ENCODE measurements around the gene EVI5.
"Not testable (repeated sequence)": the region's sequence is repeated elsewhere in the genome, so short reads cannot be mapped to it uniquely, and the experiment has no call there.

Gene EVI5

DNA sequence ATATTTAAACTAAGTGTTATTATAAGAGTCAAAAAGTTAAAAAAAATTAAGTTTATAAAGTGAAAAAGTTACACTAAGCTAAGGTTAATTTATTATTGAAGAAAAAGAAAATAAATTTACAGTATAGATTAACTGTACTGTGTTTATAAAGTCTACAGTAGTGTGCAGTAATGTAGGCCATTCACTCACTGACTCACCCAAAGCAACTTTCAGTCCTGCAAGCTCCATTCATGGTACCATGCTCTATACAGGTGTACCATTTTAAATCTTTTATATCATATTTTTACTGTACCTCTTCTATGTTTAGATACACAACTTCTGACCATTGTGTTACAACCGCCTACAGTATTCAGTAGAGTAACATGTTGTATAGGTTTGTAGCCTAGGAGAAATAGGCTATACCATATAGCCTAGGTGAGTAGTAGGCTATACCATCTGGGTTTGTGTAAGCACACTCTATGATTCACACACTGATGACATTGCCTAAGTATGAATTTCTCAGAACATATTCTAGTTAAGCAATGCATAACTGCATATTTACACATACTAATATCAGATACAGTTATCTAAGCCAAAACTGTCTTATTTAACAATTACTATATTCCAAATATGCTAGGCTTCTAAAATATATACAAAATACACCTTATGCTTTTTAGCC, 217.6 kb downstream of the EVI5 start:
- no peak for DNase-seq

DNA sequence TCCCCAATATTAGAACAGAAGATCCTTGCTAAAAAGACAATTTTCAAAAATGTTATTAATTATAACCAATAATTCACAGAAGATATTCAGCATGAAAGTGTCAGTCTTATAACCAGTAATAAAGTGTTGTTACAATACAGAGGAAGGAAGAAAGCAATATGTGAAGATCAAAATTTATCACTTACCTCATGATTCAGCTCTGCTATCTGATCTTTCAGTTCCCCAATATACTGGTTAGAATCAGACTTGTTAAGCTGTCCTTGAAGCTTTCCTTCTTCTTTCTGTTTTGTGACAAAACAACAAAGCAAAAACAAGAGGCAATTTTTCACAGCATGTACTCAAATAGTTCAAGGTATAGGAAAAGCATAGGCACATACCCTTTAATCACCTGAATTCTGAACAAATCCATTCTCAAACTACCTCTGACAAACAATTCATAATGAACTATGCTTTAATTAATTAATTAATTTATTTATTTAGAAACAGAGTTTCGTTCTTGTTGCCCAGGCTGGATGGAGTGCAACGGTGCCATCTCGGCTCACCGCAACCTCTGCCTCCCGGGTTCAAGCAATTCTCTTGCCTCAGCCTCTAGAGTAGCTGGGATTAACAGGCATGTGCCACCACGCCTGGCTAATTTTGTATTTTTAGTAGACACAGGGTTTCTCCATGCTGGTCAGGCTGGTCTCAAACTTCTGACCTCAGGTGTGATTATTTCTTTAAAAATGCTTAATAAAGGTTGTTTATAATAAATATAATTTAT, 221.3 kb downstream of the EVI5 start:
- DNase-seq = no peak

DNA sequence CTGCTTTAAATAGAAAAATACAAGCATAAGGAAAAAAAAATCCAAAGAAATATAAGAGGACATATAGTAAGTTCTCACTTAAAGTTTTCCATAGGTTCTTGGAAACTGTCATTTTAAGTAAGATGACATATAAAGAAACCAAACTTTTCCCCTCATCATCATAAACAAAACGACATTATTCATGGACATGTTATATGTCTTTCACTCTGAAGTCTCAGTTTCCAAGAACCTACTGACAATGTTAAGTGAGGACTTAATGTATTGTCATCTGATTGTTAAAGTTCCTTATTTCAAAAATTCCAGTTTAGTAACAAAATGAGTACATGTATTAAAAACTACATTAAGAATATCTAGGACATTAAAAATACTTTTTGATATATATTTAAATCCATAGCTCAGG, 228.6 kb downstream of the EVI5 start:
- no peak for DNase-seq

- DNase-seq = no peak
Measured at GRCh38 chr1:92554216-92554615, 230.7 kb downstream of the EVI5 start.

DNA sequence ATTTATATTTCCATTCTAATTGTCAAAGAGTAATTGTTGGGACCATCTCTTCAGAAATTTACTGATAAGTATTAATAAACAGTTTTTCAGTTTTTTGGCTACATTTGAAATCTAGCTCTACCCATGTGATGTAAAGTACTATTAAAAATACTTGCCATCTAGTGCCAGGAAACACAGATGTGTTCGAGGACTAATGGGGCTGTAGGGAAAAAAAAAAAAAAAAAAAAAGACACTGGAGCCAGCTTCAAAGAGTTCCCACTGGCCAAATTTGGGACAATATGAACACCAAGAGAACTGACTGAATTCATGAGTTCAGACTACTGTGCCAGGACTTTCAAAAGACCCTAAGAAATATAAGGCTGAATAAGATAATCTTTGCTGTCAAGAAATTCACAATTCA, 233.0 kb downstream of the EVI5 start:
- DNase-seq = no peak

DNA sequence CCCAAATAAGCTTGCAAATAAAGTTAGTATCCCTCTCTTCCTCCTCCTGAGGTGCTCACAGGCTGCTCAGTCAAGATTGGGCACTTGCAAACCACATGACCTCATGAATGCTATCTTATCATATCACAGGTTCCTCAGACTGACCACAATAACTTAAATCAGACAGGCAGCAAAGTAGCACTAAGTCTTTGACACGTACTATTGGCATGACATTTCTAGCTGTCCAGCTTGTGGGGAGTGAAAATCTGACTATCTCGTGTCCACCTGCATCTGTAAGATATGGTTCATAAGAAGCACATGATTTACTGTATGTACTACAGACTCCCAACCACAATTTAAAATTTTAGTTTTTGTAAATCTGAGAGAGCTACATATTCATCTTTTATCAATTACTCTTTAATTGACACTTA, 240.1 kb downstream of the EVI5 start:
- DNase-seq = no peak

GRCh38 chr1:92543131-92544055, 241.5 kb downstream of the EVI5 start:
- no peak for DNase-seq

DNA sequence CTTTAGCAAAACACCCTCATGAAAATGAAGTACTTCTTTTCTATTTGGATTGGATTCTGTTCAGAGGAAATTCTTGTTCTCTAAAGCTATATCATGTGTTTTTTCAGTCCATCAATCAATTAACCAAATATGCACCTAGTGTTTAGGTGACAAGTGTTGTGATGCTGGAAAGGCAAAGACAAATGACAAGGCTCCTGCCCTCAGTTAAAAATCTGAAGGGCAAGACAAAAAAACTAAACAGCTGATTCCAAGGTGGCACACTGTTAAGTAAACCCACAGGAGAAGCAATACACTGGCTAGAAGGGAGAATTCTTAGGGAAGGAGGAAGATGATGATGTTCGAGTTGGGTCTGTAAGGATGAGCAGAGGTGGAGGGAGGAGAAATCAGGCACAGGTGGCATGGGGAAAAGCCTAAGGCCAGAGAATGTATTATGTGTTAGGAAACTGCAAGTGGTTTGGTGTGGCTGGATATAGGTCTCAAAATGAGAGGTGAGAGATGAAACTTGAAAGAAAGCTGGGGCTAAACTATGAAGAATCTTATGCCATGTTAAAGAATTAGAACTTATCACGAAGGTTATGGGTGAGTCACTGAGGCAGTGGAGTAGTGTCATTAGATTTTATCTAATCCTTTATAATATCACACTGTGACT, 246.4 kb downstream of the EVI5 start:
- DNase-seq = no peak

DNA sequence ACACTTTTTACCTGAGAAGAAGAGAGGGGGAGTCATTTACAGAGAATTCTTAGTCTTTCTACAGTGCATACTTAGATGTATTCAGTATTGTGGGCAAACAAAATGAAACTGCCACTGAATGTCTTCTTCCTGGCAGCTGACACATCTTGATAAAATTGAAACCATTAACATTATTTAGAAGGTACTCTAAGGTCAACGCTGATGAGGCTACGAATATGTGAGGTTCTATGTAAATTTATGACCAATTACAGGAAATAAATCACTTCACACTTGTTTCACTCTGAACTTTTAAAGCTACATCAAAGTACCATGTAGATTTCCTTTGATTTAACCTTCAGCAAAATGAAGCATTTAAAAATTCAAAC, 246.9 kb downstream of the EVI5 start:
- DNase-seq = no peak

- no peak for DNase-seq
Measured at GRCh38 chr1:92536980-92537884, 247.7 kb downstream of the EVI5 start.

DNA sequence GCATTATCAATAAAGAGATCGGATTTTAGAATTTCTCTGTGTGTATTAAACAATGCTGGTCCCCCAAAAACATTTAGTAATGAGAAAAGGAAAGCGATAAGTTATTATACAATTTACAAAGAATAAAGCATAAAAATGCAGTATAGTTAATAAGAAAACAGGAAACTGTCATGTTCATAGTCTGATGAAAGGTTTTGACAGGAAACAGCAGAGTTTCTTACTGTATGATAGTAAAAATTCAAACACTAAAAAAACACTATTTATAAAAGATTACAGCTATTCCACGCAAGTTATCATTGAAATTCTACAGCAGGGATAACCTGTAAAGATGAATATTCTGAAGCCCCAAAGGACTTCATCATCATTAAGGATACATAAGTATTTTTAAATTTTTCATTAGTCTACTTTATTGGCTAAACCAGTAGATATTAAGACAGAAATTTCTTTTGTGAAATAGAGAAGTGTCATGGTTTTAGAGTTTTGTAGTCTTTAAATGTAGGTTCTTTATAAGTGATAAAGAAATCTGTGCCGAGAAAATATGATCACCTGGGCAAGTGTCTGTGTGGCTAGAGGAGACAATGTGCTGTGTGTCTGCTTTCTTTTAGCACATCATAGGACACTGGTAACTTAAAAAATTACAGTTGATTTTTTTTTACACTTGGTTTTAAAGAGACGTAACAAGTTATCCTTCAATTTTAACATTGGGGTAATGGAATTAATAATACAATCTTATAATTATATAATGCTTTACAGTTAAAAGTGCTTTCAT, 248.5 kb downstream of the EVI5 start:
- DNase-seq = no peak

DNA sequence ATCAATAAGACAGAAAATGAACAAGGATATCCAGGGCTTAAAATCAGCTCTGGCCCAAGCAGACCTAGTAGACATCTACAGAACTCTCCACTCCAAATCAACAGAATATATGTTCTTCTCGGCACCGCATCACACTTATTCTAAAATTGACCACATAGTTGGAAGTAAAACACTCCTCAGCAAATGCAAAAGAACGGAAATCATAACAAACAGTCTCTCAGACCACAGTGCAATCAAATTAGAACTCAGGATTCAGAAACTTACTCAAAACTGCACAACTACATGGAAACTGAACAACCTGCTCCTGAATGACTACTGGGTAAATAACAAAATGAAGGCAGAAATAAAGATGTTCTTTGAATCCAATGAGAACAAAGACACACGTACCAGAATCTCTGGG, 252.5 kb downstream of the EVI5 start:
- not testable (repeated sequence) for DNase-seq

DNA sequence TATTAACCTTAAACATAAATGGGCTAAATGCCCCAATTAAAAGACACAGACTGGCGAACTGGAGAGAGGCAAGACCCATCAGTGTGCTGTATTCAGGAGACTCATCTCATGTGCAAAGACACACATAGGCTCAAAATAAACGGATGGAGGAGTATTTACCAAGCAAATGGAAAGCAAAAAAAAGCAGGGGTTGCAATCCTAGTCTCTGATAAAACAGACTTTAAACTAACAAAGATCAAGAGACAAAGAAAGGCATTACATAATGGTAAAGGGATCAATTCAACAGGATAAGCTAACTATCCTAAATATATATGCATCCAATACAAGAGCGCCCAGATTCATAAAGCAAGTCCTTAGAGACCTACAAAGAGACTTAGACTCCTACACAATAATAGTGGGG, 253.0 kb downstream of the EVI5 start:
- not testable (repeated sequence) for DNase-seq

DNA sequence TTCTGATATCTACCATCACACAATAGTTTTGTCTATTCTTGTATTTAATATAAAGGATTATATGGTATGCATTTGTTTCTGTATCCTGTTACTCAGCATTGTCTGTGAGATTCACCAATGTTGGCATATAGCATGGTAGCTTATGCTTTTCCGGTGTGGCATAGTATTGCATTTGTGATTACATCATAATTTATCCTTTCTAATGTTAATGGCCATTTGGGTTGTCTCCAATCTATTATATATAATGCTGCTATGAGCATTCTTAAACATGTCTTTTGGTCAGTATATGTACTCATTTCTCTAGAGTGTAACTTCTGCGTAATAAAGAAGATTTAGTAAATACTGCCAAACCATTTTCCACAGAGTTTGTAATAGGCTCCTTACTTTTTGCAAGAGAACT, 257.2 kb downstream of the EVI5 start:
- no peak for DNase-seq

DNA sequence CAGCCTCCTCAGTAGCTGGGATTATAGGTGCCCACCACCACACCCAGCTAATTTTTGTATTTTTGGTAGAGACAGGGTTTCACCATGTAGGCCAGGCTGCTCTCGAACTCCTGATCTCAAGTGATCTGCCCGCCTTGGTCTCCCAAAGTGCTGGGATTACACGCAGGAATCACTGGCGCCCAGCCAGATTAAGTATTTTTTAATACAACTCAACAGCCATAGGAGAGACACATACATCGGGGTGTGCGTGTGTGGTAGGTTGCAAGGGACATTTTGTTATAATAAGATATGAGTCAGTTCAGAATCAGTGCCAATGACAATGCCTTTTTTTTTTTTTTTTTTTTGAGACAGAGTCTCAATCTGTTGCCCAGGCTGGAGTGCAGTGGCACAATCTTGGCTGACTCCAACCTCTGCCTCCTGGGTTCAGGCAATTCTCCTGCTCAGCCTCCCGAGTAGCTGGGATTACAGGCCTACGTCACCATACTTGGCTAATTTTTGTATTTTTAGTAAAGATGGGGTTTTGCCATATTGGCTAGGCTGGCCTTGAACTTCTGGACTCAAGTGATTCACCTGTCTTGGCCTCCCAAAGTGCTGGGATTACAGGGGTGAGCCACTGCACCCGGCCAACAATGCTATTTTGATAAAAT, 259.8 kb downstream of the EVI5 start:
- not testable (repeated sequence) for DNase-seq

DNA sequence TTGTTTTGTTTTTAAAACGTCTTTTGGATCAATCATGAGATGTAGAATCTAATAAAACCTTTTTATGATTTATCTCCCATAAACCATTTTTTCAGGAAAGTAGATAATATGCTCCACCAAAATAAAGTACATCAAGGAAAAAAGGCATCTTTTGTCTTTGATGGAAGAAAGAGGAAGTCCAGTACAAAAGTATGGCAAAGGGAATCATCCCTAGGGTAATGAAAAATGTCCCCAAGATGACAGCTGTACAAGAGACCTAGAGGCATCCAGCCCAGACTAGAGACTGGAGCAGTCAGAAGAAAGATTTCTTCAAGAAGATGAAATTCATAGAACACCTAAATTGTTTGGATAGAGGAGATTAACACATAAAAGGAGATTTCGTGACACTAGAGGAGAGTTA, 265.9 kb downstream of the EVI5 start:
- DNase-seq = no peak

GRCh38 chr1:92516574-92516973, 268.3 kb downstream of the EVI5 start:
- no peak for DNase-seq

GRCh38 chr1:92515796-92516201, 269.1 kb downstream of the EVI5 start:
- no peak for DNase-seq

DNA sequence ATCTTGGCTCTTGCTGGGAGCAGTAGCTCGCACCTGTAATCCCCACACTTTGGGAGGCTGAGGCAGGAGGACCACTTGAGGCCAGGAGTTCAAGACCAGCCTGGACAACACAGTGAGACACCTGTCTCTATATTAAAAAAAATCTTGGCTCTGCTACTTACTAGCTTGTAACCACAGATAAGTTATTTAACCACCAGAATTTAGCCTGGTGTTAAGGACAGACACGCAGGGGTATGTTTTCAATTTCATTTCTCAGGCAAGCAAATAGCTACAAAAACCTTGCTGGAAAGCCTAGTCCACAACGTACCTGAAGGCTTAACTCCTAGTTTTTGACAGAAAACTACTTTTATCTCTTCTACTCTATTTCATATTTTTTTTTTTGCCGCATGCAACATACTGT, 273.4 kb downstream of the EVI5 start:
- DNase-seq = no peak

- no peak for DNase-seq
Measured at GRCh38 chr1:92509619-92510018, 275.3 kb downstream of the EVI5 start.

Data from NCI-H2081 (cell line).